GM12872 (cell line): ENCODE measurements around the gene IGDCC3.

Source experiments
- TF ChIP-seq, protein P1 (sequence below): IDR thresholded peaks from 3 replicates; pipeline ENCODE4 v1.5.1; 2011; ENCODE audit warnings: low read depth, mild to moderate bottlenecking, low read length, moderate library complexity; ENCODE audit not compliant: insufficient read depth

IGDCC3 gene

GRCh38 chr15:65377976-65378366 lies at the start of gene IGDCC3:
Gene IGDCC3 (minus strand): TSS chr15:65378002. CDS start chr15:65377788, 214 bp downstream.
- TF ChIP-seq, protein P1, sequence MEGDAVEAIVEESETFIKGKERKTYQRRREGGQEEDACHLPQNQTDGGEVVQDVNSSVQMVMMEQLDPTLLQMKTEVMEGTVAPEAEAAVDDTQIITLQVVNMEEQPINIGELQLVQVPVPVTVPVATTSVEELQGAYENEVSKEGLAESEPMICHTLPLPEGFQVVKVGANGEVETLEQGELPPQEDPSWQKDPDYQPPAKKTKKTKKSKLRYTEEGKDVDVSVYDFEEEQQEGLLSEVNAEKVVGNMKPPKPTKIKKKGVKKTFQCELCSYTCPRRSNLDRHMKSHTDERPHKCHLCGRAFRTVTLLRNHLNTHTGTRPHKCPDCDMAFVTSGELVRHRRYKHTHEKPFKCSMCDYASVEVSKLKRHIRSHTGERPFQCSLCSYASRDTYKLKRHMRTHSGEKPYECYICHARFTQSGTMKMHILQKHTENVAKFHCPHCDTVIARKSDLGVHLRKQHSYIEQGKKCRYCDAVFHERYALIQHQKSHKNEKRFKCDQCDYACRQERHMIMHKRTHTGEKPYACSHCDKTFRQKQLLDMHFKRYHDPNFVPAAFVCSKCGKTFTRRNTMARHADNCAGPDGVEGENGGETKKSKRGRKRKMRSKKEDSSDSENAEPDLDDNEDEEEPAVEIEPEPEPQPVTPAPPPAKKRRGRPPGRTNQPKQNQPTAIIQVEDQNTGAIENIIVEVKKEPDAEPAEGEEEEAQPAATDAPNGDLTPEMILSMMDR: no peak

GRCh38 chr15:65426216-65426853 lies 48.5 kb upstream of the IGDCC3 start:
- TF ChIP-seq, protein P1: no peak

DNA sequence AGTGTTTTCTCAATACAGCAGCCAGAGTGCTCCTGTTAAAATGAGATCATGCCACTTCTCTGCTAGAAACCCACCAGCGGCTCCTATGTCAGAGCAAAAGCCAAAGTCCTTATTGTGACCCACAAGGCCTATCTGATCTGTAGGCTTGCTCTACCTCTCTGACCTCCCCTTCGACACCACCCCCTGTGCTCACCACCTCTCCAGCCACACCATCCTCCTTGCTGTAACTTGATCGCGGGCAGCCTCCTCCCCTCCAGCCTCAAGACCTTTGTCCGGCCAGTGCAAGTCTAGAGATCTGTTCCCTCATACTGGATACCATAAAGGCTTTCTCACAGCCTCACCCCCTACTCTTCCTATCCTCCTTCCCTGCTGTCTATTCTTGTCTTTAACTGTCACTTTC lies 46.9 kb upstream of the IGDCC3 start:
- TF ChIP-seq, protein P1: no peak

DNA sequence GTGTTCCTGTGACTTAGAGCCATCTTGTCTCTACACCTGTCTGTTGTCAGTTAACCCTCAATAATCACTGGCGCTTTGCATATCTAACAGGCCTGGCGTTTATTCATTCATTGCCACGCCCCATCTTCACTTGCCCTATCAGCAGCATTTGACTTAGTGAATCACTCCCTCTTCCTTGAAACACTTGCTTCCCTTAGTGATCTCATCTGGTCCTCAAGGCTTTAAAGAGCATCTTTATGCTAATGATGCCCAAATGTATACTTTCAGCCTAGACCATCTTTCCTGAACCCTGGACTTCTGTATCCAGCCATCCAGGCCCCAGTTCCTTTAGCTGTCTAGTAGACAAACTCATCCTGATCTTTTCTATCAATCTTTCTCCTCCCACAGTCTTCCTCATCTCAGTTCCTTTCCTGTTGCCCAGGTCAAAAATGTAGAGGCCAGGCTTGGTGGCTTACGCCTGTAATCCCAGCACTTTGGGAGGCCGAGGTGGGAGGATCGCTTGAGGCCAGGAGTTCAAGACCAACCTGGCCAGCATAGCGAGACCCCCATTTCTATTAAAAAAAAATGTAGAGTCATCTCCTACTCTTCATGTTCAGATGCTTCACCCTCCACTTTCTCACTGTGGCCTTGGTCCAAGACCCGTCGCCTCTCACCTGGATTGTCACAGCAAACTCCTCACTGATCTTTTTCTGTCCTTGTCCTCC lies 46.3 kb upstream of the IGDCC3 start:
- TF ChIP-seq, protein P1: no peak

DNA sequence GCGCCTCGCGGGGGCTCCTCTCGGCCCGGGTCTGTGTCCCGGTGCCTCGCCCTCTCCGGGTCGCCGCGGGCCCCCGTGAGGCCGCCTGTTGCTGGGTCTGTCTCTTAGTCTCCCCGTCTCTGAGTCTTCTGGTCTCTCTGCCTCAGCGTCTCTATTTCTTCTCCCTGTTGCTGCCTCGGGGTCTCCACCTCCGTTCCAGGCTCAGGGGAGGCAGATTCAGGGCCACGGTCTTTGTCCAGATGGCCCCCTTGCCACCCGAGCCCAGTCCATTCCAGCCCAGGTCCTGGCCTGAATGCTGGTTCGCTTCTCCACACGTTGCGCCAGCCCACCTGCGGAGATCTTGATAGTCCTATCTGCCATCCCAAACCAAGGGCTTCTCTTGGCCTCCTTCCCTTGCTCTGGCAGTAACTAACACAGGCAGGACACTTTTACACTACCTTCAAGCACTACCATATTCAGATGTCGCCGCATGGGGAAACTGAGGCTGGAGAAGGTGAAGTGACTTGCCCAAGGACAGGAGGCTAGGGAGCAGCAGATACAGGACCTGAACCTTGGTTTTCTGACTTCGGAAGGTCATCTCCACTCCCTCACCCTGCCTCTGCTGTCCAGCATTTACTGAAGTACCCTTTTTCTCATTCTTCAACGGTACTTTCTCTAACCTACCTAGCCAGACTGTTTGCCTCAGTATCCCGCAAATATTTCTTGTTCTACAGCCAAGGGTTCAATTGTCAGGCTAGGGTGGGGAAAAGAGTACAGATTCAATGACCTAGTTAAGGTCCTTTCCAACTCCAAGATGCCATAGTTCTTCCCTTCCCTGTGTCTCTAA lies 45.6 kb upstream of the IGDCC3 start:
- TF ChIP-seq, protein P1: no peak

DNA sequence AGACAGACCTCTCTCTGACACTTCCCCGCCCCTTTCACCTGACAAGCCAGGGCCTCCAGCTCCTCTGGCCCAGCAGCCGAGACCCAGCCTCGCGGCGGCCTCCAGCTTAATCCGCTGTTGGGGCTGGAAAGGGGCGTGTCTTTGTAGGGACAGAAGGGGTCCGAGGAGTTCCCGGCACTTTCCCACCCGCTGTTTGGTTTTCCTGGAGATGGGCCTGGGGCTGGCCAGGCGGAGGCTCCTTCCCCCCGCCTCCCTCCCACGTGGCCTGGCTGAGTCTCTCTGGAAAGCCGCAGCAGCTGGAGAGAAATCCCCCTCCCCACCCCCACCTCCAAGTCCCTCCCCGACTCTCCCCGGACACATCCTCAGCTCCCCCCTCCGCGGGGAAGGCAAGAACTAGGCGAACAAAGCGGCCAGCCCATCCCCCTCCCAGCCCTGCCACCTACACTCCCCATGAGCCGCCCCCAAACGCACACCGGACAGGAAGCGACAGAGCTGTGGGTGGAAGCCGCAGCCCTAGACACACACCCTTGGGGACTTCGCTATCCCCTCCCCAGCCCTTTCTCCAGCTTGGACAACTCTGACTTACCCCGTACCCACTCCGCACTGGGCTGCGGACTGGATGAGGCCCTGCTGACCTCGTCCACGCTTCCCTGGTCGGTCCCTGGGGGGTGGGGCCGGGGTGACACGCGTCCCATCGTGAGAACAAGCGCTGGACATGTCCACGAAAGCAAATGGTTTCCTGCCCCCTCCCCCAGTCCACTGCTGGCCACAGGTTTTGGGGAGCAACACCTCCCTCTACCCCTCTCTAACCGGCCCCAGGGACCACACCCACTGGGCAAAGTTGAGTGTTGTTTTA lies 43.8 kb upstream of the IGDCC3 start:
- TF ChIP-seq, protein P1: no peak
